Muscle layer of colon (tissue), 2 donors: Measurements from ENCODE around the gene CYP39A1.
A peak's percentile ranks its signal among the peaks of the same experiment; 100 is the strongest.

Source experiments
- H3K27ac ChIP-seq: one replicate; pipeline ENCODE4 v1.7.0; 2013; ENCODE audit warnings: low read depth, mild to moderate bottlenecking, low read length, moderate library complexity
- H3K27me3 ChIP-seq, 2 donors: one replicate each; pipeline ENCODE4 v1.7.0; 2013; ENCODE audit warnings: low read length in 2 of 2, mild to moderate bottlenecking in 2 of 2; ENCODE audit not compliant: insufficient read depth in 2 of 2, control insufficient read depth in 1 of 2
- H3K36me3 ChIP-seq: one replicate; pipeline ENCODE4 v1.7.0; 2013; ENCODE audit warnings: mild to moderate bottlenecking, low read length; ENCODE audit not compliant: insufficient read depth
- H3K4me1 ChIP-seq: one replicate; pipeline ENCODE4 v1.7.0; 2013; ENCODE audit warnings: mild to moderate bottlenecking, low read length; ENCODE audit not compliant: insufficient read depth
- H3K4me3 ChIP-seq, 2 donors: one replicate each; pipeline ENCODE4 v1.7.0; 2013; ENCODE audit warnings: low read length in 2 of 2, low read depth in 1 of 2, mild to moderate bottlenecking in 1 of 2, moderate library complexity in 1 of 2
- H3K9ac ChIP-seq: one replicate; pipeline ENCODE4 v1.7.0; 2013; ENCODE audit warnings: low read length
- H3K9me3 ChIP-seq: one replicate; pipeline ENCODE4 v1.7.0; 2013; ENCODE audit warnings: mild to moderate bottlenecking, low read length
- donor health status: abdominal sarcoma.
- donor health status: Adenocarcinoma of cecum.

Gene CYP39A1

GRCh38 chr6:46676604-46677313 is 24.1 kb upstream of the CYP39A1 start:
- H3K27me3 ChIP-seq = no peaks in the 10 kb centered on the region
- H3K4me1 ChIP-seq = no peaks in the 10 kb centered on the region
- no peak overlapping the region for H3K27ac ChIP-seq
- no peaks in the 10 kb centered on the region for H3K9me3 ChIP-seq
- H3K4me3 ChIP-seq = no peak overlapping the region
- peaks cover 25% of the 10 kb centered on the region for H3K36me3 ChIP-seq
- H3K9ac ChIP-seq = no peak overlapping the region

DNA sequence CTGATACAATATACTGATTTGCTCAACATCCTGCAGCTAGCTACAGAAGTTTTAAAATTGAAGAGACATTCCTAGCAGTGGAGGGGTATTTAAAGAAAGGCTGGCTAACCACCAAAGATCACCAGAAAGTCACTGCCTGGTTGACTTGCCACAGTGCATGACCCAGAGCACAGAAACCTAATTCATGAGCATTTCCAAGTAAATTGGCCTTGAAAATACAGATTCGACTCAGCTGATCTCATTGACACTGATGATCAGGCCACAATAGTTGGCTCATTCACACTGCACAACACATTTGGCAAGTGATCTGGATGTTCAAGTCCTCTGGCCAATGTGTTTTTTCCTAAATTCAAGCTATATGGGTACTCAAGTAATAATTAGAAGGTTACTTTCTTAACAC is 21.8 kb upstream of the CYP39A1 start:
- no peak overlapping the region for H3K4me3 ChIP-seq
- H3K36me3 ChIP-seq = peaks cover 32% of the 10 kb centered on the region
- no peaks in the 10 kb centered on the region for H3K4me1 ChIP-seq
- no peaks in the 10 kb centered on the region for H3K27me3 ChIP-seq
- H3K27ac ChIP-seq = no peak overlapping the region
- no peaks in the 10 kb centered on the region for H3K9me3 ChIP-seq
- no peak overlapping the region for H3K9ac ChIP-seq

GRCh38 chr6:46667377-46667776 is 14.8 kb upstream of the CYP39A1 start:
- H3K4me1 ChIP-seq = no peaks in the 10 kb centered on the region
- peaks cover 13% of the 10 kb centered on the region for H3K36me3 ChIP-seq

GRCh38 chr6:46661483-46661882 is 8.9 kb upstream of the CYP39A1 start:
- H3K36me3 ChIP-seq = peaks cover 13% of the 10 kb centered on the region

More at GRCh38 chr6:46667377-46667776, 14.8 kb upstream of the CYP39A1 start:
- H3K27me3 ChIP-seq = no peaks in the 10 kb centered on the region
- H3K9me3 ChIP-seq = no peaks in the 10 kb centered on the region
- no peak overlapping the region for H3K27ac ChIP-seq
- H3K9ac ChIP-seq = no peak overlapping the region
- H3K4me3 ChIP-seq = no peak overlapping the region

DNA sequence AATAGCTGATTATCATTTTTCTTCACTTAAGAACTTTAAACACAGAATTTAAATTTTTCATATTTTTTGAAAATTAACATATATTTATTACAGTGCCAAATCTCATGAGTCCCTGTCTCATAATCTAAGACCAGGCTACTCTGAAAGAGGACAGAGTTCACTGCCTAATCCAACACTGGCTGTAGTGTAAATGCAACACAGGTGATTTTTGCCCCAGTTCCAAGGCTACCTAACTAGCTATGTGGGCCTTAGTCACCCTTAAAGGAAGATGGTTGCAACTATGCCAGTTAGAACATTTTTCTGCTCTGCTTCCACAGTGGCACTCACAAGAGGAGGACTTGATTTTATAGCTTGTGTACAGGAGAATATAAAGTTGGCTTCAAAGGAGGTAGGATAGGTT is 5.0 kb upstream of the CYP39A1 start:
- Histone ChIP-seq H3K9ac (no peak overlapping the region), H3K4me1 (peaks cover 9% of the 10 kb centered on the region), H3K4me3 (no peak overlapping the region), H3K27ac (no peak overlapping the region), H3K27me3 (no peaks in the 10 kb centered on the region), H3K36me3 (peaks cover 13% of the 10 kb centered on the region), H3K9me3 (no peaks in the 10 kb centered on the region)

More at GRCh38 chr6:46661483-46661882, 8.9 kb upstream of the CYP39A1 start:
- Histone ChIP-seq H3K9me3 (no peaks in the 10 kb centered on the region), H3K27me3 (no peaks in the 10 kb centered on the region), H3K4me1 (no peaks in the 10 kb centered on the region), H3K4me3 (no peak overlapping the region), H3K9ac (no peak overlapping the region), H3K27ac (no peak overlapping the region)

DNA sequence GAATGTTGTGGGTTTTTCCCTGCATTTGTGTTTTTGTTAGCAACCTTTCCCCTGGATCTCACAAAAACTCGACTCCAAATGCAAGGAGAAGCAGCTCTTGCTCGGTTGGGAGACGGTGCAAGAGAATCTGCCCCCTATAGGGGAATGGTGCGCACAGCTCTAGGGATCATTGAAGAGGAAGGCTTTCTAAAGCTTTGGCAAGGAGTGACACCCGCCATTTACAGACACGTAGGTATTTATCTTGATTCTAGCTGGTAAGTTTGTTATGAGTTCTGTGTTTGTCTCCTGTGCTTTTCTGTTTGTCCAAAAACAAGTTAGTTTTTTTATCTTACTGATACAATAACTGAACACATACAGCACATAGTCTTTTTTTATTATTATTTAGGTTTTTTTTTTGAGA is 3.2 kb upstream of the CYP39A1 start:
- no peak overlapping the region for H3K9ac ChIP-seq
- no peaks in the 10 kb centered on the region for H3K27me3 ChIP-seq
- peaks cover 13% of the 10 kb centered on the region for H3K36me3 ChIP-seq
- H3K9me3 ChIP-seq = no peaks in the 10 kb centered on the region
- H3K4me1 ChIP-seq = peaks cover 14% of the 10 kb centered on the region
- no peak overlapping the region for H3K4me3 ChIP-seq
- H3K27ac ChIP-seq = no peak overlapping the region

DNA sequence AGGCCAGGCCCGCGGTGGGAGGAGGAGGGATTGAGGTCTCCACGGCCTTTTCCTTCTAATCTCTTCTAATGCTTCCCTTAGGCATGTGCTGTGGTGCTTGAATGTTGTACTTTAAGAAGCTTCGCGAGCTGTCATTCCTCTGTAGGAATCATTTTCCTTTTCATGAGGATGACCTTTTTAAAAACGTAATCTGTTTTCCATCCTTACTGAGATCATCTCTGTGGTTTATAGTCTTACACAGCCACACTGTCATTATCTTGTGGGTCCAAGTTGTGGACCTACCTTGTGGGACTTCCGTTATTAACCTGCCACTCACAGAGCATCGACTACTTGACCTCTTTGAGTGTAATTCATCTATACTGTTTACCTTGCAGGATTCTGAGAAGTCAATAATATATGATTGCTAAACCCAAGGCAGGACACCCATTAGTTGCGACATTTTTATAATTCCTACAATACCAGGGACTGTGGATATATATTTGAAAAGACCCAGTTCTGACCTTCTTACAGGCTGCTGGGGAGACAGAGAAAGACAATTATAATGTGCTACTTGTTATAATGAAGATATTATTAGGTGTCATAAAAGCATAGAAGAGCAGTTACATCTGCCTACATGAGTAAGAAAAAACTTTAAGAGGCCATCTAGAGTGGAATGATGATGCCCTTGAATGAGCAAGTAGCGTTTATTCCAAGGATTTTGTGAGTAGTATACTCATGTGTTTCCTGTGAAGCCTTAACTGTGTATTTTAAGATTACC is 999 bp upstream of the CYP39A1 start:
- peak overlapping the region; percentile 60 for H3K9ac ChIP-seq
- peaks cover 9% of the 10 kb centered on the region for H3K36me3 ChIP-seq
- peaks cover 17% of the 10 kb centered on the region for H3K4me1 ChIP-seq
- no peaks in the 10 kb centered on the region for H3K9me3 ChIP-seq
- H3K4me3 ChIP-seq = peak overlapping the region; percentile 54 to 100
- H3K27me3 ChIP-seq = no peaks in the 10 kb centered on the region
- H3K27ac ChIP-seq = peak overlapping the region; percentile 82

DNA sequence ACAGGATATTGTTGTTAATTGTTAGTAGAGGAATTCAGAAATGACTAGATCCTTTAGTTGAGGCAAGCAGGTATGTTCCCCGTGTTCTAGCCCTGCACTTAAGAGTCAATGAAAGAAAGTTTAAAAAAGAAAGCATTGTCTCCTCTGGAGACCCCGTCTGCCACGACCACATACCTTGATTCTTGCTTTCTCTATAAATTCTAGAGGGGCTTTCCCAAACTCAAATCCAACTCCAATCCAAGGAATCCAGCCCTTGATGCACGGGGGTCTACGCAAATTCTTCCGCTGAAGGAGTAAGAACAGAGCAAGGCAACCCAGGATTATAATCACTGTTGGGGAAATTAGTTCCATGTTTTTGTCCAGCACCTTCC is 401 bp downstream of the CYP39A1 start:
- no peaks in the 10 kb centered on the region for H3K9me3 ChIP-seq
- peaks cover 17% of the 10 kb centered on the region for H3K4me1 ChIP-seq
- H3K27me3 ChIP-seq = no peaks in the 10 kb centered on the region
- peak overlapping the region; percentile 54 to 100 for H3K4me3 ChIP-seq
- peak overlapping the region; percentile 8 for H3K27ac ChIP-seq
- H3K9ac ChIP-seq = peak overlapping the region; percentile 60
- no peaks in the 10 kb centered on the region for H3K36me3 ChIP-seq

GRCh38 chr6:46651816-46652215 is 802 bp downstream of the CYP39A1 start:
- H3K4me3 ChIP-seq = peak overlapping the region; percentile 54 to 100
- H3K27me3 ChIP-seq = no peaks in the 10 kb centered on the region
- H3K9me3 ChIP-seq = no peaks in the 10 kb centered on the region
- no peaks in the 10 kb centered on the region for H3K36me3 ChIP-seq
- peak overlapping the region; percentile 60 for H3K9ac ChIP-seq
- peaks cover 17% of the 10 kb centered on the region for H3K4me1 ChIP-seq
- H3K27ac ChIP-seq = no peak overlapping the region

DNA sequence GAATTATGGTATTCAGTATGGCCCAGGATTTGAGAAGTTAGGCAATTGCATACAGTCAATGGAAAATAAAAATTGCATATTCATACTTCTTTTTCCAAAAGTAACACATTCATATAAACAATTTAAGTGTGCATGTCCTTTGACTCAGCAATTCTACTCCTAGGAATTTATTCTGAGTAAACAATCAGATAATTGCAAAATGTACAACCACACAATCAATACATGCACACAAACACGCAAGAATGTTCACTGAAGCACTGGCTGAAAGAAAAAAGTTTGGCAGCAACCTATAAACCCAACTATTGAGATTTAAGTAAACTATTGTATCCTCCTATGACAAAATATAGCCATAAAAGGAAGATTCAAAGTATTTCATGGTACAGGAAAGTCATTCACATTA is 1.6 kb downstream of the CYP39A1 start:
- no peaks in the 10 kb centered on the region for H3K36me3 ChIP-seq
- H3K4me1 ChIP-seq = peaks cover 17% of the 10 kb centered on the region
- H3K27ac ChIP-seq = no peak overlapping the region
- H3K9me3 ChIP-seq = no peaks in the 10 kb centered on the region
- no peaks in the 10 kb centered on the region for H3K27me3 ChIP-seq
- H3K4me3 ChIP-seq = no peak overlapping the region
- H3K9ac ChIP-seq = no peak overlapping the region

DNA sequence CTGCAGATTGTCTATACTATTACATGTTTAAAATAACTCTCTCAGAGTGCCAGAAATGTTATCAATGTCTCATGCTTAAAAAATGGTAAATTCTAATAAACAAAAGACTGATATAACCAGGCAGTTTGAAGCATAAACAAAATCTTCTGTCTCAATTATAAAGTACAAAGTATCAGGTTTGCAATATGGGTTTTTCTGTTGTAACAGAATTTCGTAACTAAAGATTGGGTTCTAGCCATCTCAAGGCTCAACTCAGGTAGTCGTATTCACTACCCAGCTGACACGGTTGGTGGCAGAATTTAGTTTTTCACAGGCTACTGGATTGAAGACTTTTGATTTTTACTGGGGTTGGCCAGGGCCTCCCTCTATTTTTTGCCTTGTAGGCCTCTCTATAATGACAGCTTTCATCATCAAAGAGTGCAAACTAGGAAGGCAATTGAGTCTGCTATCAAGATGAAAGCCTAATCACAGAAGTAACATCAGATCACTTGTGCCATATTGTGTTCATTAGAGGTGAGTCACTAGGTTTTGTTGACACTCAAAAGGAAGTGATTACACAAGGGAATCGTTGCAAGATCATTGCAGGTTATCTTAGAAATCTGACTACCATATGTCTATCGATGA is 3.6 kb downstream of the CYP39A1 start:
- Histone ChIP-seq H3K9me3 (no peaks in the 10 kb centered on the region), H3K27me3 (no peaks in the 10 kb centered on the region), H3K9ac (no peak overlapping the region), H3K4me3 (no peak overlapping the region), H3K27ac (no peak overlapping the region), H3K36me3 (no peaks in the 10 kb centered on the region), H3K4me1 (peaks cover 13% of the 10 kb centered on the region)
